ENCODE results near the gene VPS45.

DNA sequence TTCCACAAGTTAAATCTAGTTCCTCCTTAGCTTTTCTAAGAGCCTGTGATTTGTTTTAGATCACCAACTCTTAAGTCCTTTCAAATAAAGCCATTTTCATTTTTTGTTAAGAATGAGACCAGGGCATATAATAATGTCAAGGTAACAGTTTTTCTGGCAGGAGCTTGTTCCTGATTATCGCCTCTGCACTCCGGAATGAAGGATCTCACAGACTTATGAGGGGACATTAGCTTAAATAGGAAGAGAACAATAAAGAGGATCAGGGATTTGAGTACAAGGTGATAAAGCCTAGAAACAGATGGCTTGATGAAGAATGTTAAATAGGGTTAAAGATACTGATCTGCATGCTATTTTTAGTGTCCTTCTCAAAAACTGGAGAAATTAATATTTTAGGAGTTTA is 43.4 kb upstream of the VPS45 start:
- TF ChIP-seq, protein P1, sequence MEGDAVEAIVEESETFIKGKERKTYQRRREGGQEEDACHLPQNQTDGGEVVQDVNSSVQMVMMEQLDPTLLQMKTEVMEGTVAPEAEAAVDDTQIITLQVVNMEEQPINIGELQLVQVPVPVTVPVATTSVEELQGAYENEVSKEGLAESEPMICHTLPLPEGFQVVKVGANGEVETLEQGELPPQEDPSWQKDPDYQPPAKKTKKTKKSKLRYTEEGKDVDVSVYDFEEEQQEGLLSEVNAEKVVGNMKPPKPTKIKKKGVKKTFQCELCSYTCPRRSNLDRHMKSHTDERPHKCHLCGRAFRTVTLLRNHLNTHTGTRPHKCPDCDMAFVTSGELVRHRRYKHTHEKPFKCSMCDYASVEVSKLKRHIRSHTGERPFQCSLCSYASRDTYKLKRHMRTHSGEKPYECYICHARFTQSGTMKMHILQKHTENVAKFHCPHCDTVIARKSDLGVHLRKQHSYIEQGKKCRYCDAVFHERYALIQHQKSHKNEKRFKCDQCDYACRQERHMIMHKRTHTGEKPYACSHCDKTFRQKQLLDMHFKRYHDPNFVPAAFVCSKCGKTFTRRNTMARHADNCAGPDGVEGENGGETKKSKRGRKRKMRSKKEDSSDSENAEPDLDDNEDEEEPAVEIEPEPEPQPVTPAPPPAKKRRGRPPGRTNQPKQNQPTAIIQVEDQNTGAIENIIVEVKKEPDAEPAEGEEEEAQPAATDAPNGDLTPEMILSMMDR (IDR thresholded peaks at IDR 0.05; ENCODE audit: insufficient read depth, low read length, poor library complexity, severe bottlenecking) = no peak
- TF ChIP-seq EZH2phosphoT487 (conservative IDR thresholded peaks at IDR 0.05; ENCODE audit: low read length) = no peak

Measured in SU-DHL-6 (cell line).